ENCODE results near the gene MLYCD.

MLYCD gene

DNA sequence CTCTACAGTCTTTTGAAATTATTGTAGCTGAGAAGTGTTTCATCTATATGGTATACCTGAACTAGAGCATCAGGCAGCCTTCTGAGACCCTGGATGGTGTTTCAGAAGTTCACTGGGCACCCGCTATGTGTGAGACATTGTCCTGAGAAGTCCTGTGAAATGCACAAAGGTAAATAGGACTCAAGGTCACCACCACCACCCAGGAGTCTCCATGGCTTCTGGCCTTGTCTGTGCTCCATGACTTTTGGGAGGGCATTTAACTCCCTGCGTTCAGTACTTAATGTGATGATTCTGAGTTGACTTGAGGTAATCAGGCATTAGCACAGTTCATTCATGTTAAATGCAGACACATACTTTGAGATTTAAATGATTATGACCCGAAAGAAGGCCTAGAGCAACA lies 1.1 kb downstream of the MLYCD start:
- DNase-seq: no peak

DNA sequence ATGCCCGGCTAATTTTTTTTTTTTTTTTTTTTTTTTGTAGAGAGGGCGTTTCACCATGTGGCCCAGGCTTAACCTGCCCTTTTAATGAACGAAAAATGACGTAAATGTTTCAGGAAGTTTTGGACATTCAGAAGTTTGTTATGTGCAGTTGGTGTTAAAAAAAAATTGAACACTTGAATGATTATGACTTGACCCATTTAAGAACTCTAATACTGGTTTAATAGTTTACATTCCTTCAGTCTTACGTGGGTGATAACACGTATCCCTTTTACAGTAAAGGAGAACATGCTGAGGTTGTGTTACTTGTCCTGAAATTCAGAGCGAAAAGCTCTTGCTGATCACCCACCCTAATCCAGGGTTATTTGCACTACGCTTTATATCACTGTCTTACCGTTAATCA lies 1.7 kb downstream of the MLYCD start:
- no peak for DNase-seq

GRCh38 chr16:83901101-83901500 lies 2.2 kb downstream of the MLYCD start:
- no peak for DNase-seq

DNA sequence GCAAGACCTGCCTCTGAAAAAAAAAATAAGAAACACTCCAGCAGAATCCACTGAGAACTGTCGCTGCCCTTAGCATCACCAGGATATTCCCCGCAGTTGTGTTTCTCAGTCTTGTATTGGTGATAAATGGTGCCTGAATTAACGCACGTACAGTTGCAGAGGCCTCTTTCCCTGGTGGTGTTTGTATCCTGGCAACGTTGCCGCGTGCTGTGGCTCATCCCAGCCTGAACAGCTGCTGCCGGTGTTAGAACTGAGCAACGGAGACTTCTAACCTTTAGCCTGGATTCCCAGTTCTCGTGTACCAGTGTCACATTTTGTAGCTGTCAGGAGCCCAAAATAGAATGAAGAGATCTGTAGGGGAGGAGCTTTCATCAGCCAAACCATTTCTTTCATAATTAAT lies 4.8 kb downstream of the MLYCD start:
- no peak for DNase-seq

GRCh38 chr16:83906683-83907082 lies 7.8 kb downstream of the MLYCD start:
- no peak for DNase-seq

GRCh38 chr16:83907111-83907510 lies 8.2 kb downstream of the MLYCD start:
- no peak for DNase-seq

DNA sequence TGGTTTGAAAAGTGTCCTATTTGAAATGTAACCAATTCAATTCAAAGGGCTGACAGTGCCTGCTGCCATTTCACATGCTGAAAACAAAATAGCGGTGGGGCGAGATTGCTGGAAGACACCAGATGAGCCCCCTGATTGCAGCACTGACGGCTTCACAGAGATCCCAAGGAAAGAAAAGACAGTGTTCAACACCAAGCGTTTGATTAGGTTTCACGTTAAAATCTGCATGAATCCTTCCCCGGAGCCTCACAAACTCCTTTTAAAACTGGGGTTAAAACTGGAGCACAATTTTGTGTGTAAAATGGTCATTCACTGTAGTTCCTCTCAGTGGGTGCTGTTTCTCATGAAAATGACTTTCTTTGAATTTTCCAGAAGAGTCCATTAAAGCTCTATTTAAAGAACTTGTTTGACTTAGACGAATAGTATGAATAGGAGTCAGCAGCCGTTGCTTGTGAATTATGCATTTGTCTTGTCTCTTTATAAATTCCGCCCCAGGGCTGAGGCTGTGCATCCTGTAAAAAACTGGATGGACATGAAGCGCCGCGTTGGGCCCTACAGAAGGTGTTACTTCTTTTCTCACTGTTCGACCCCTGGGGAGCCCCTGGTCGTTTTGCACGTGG lies 8.8 kb downstream of the MLYCD start:
- no peak for DNase-seq

DNA sequence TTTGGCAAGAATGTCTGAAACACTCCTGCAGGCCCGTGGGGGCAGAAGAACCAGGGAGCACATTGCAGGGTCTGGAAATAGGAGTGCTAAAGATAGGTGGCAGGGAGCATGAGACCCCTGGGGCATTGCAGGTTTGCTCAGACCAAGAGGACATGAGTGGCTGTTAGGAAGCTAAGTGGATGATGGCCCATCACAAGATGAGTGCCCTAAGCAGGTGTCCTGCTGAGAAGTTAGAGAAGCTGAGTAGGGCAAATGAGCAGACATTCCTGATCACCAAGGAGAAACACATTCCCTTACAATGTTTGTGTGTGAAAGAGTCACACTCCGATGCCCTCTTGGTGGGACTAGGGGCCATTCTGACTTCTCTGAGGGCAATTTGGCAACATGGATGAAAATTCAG lies 9.9 kb downstream of the MLYCD start:
- DNase-seq: no peak

DNA sequence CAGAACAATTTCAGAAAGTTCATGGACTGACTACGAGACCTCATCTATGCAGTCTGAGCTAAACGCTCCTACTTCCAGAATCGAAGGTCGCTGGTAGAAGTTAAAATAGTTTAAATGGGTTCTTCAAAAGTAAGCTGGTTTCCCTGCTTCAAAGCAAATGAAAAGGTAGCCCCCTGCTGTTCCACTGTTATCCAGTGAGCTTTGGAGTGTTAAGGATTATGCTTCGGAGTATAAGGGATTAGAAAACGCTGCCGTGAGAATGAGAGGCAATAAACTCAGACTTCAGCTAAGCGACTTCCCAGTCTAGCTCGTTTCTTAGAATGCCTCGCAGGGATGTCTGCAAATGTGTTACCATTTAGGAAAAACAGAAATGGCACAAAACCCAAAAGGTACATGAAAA lies 12.4 kb downstream of the MLYCD start:
- DNase-seq: no peak

GRCh38 chr16:83912519-83913244 lies 13.8 kb downstream of the MLYCD start:
- no peak for DNase-seq

- DNase-seq: no peak
Observed at GRCh38 chr16:83913245-83913633, 14.3 kb downstream of the MLYCD start.

DNA sequence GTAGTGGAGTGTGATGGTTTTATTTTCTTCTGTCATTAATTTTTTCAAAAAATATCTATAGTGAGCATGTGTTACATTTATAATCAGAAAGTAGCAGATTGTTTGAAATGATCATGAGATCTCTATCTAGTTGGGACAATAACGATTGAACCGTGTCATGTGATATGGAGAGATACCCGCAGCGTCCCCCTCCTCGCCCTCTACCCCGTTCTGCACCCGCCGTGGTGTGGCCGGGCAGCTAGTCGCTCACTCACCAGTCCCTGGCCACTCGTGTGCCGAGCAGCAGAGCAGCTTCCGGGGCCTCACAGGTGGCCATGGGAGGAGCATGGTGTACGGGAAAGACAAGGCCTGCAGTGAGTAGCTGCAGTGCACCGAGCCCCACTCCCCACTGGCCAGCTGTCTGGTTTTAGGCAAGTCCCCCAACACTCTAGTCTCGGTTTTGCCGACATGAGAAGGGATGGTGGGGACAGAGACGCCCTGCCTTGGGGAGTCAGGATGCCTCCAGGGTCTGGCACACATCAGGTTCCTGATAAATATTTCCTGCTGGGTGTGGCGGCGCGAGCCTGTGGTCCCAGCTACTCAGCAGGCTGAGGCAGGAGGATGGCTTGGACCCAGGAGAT lies 15.3 kb downstream of the MLYCD start:
- DNase-seq: no peak

- no peak for DNase-seq
Observed at GRCh38 chr16:83915081-83915480, 16.2 kb downstream of the MLYCD start.

GRCh38 chr16:83915491-83915890 lies 16.6 kb downstream of the MLYCD start:
- no peak for DNase-seq

DNA sequence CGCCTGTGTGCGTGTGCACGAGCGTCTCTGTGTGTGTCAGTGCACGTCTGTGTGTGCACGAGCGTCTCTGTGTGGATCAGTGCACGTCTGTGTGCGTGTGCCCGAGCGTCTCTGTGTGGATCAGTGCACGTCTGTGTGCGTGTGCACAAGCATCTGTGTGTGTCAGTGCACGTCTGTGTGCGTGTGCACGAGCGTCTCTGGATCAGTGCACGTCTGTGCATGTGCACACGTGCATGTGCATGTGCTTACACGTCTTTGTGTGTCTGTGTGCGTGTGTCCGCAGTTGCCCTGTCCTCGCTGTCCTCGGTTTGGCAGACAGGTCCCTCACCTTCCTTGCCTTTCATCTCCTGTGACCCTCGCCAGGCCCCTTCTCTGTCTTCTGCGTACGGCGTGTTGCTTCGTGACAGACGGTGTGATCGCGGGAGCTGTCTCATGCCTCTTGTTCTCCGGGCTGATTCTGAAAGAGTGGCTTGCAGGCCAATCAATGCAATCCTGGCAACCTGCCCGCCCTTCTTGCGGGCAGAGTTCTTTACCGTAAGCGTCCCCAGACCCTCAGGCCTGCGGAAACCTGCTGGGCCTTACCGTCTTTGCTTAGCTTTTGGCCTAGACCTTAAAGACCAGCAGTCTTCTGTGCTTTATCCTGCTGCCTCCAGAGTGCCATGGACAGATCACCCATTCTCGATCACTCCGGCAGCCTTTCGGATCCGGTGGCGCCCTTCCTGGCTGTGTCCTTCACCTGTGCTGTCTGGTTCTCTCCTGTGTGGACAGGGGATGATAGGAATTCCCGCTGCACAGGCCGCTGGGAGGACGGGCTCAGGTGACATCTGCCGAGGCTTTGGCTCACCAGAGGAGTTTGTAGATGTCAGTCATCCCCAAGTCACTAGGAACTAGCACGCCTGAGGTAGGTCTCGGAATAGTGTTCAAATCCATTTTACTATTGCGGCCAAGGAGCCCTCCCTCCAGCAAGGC lies 18.5 kb downstream of the MLYCD start:
- DNase-seq: no peak

DNA sequence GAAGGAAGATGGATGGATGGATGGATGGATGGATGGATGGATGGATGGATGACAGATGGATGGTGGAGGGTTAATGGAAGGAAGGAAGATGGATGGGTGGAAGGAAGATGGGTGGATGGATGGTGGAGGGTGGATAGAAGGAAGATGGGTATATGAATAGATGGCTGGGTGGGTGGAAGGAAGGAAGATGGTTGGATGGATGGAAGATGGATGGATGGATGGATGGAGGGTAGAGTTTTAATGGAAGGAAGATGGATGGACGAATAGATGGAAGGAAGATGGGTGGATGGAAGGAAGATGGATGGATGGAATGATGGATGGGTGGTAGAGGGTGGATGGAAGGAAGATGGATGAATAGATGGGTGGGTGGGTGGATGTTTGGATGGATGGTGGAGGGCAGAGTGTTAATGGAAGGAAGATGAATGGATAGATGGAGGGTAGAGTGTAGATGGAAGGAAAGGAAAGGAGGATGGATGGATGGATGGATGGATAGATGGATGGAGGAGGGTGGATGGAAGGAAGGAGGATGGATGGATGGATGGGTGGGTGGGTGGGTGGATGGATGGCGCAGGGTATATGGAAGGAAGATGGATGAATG lies 22.1 kb downstream of the MLYCD start:
- no peak for DNase-seq

DNA sequence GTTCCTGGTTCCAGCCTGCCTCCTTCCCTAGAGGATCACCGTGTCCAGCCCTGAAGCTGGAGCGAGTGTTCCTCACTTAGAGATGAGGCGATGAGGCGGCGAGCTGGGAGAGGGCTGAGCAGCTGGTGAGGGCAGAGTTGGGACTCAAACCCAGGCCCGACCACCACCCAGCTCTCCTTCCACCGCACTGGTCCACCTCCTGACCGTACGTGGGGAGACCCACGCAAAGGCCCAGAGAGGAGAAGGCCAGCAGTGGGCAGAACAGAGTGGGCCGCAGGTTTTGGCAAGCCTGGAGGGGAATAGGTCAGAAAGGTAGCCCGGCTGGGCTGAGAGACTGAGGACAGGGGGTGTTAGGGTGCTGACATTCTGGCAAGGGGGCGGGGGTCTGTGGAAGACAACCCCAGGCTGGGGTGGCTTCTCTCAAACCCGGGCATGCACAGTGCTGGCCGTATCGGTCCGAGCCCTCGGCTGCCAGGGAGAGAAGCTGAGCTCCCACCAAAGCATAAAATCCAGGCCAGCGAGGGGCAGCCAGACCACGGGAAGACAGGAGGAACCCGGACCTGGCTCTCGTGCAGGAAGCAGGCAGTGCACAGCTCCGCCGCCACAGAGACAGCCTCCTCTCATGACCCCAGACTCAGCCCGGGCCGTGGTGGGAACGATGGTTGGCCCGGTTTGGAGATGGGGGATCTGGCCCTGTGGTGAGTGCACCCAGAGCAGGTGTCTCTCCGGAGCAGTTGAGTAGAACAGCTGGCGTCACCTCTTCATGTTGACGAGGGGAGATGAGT lies 24.9 kb downstream of the MLYCD start:
- DNase-seq: no peak

- no peak for DNase-seq
Observed at GRCh38 chr16:83924686-83925085, 25.8 kb downstream of the MLYCD start.

- DNase-seq: no peak
Observed at GRCh38 chr16:83925095-83925905, 26.4 kb downstream of the MLYCD start.

GRCh38 chr16:83925957-83926725 lies 27.2 kb downstream of the MLYCD start:
- DNase-seq: no peak

All from activated CD4-positive, alpha-beta T cell treated with anti-CD3 and anti-CD28 coated beads, Interleukin-2, amount 50 U/mL, for 1 hour (primary cell).